Measurements from ENCODE around the gene CDC20.
A peak's percentile ranks its signal among the peaks of the same experiment; 100 is the strongest.

The CDC20 gene

DNA sequence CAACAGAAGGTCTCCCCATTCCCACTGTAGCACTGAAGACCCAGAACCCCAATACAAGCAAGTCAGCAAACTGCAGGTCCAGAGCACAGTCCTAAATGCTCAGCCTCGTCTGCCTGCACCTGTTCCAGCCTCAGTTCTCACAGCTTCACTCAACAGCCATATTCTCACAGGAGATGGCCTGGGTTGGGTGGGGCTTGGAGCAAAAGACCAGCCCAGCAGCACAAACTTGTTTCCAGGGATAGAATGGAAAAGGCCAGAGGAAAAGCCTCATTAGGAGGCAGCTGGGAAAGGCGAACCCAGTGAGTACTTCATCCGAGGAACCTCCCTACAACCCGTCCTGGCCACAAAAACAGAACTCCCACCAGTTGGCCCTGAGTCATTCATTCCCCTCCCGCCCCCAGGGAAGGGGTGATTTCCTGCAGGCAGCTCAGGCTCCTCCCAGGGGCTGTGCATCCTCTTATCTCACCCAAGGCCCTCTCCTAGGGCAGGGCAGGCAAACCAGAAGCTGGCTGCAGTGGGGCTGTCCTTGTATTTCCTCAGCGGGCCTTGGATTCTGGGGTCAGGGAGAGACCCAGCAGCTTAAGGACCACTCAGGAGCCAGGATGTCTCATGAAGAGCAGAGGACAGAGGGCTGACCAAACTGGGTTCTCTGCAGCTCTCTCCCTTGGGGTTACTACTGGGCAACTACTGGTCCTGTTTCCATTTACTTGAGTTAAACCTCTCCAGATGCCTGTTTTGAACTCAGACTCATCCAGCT is 28.6 kb upstream of the CDC20 start:
- DNase-seq, result no peak

DNA sequence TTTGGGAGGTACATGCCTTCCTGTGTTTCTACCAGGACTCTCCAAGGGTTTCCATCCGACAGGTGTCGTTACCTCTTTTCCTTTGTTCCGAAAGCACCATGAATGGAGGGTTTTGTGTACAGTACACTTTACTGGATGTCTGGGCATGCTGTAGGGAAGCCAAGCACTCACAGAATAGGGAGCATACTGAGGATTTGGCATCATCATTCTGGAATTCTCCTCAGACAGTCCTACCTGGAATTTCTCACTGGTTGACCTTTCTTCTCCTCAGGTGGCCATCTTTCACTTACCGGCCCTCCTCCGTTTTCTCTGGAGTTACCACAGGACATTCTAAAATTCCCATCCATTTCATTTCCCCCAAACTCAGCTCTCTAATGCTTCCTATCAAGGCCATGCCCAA is 27.1 kb upstream of the CDC20 start:
- no peak for DNase-seq

DNA sequence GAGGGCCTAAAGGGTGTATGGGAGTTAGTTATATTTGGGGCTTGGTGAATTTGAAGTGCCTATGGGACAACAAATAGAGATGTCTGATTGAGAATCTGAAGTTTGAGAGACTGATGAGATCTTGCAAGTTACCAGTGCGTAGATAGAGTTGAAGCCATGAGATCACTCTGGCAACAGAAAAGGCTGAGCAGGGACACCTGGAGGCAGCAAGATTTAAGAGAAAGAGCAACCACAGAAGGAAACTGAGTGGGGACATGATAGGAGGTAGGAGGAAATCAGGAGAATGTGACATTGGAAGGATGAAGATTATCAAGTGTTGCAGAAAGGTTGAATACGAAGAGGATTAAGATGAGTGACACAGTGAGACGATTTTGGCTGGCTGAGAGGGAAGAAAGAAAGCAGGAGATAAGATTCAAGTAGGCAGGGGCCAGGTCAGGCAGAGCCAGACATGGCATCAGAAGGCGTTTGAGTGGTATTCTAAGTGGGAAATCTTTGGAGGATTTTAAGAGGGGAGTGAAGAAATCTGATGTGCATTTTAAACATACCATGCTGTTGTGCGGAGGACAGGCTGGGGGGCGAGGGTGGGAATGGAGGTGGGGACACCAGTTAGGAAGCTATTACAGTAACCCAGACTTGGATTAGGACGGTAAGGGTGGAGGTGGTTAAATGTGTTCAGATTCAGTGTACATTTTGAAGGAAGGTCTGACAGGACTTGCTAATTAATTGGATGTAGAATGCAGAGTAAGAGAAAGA is 24.2 kb upstream of the CDC20 start:
- no peak for DNase-seq

DNA sequence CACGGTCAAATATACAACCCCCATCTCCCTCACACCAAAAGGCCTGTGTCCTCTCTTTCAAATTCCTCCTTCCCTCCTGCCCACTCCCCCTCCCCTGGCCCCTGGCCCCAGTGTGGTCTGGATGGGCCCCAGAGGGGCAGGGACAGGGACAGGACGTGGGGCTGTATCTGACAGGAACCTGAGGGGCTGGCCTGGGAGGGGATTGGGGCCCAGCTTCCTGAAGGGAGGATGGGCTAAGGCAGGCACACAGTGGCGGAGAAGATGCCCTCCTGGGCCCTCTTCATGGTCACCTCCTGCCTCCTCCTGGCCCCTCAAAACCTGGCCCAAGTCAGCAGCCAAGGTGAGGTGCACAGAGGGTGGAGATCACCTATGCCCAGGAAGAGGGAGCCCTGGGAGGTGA is 21.2 kb upstream of the CDC20 start, which contains the start of gene MPL:
TSS of gene MPL (plus strand) at position 231 of the 400 bp plus-strand sequence. CDS start at position 262, 31 bp downstream.
- no peak for DNase-seq

DNA sequence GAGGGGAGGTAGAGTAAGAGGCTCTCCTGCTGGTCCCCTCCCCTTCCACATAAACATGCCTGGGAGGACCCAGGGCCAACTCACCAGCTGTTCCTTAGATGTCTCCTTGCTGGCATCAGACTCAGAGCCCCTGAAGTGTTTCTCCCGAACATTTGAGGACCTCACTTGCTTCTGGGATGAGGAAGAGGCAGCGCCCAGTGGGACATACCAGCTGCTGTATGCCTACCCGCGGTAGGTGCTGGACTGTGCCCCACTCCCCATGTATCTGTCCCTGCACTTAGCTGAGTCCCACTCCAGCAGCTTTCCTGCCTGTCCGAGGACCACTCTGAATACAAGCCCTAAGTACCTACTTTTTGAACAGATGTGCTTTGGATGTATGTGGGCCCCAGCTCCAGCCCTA is 20.8 kb upstream of the CDC20 start:
- no peak for DNase-seq

DNA sequence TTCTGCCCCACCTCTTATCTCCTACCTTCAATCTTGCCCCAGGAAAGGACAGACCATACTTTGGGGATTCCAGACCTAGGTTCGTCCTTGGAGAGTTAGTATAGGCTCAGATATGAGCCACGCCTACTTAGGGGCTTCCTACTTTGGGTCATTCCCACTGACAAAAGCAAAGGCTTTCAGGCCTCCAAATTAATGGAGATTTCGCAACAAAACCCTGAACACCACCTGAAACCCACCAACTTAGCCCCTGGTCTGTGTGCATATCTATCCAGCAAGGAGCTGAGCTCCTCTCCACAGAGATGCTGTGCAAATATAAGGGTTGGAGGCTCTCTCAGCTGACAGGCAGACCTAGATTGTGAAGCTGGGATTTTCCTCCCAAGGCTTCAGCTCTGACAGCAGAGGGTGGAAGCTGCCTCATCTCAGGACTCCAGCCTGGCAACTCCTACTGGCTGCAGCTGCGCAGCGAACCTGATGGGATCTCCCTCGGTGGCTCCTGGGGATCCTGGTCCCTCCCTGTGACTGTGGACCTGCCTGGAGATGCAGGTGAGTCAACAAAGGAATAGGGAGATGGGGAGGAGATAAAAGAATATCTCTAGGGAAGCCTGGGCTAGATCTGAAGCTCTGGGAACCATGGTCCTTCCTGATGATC is 19.1 kb upstream of the CDC20 start:
- no peak for DNase-seq

DNA sequence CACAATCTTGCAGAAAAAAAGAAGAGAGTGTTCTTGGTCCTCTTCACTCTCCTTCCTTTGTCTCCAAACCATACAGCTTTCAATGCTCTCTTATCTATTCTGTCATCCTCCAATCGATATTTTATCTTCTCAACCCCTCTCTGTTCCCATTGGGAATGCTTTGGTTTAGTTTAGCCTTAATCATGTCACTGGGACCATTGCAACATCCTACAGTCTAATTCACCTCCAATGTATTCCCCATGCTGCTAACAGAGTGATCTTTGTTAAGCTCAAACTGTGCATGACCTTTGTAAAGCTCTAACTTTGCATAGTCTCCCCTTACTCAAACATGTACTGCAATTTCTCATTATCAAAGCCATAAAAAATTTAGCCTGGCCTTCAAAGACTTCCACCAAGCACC is 18.2 kb upstream of the CDC20 start:
- DNase-seq, result no peak

DNA sequence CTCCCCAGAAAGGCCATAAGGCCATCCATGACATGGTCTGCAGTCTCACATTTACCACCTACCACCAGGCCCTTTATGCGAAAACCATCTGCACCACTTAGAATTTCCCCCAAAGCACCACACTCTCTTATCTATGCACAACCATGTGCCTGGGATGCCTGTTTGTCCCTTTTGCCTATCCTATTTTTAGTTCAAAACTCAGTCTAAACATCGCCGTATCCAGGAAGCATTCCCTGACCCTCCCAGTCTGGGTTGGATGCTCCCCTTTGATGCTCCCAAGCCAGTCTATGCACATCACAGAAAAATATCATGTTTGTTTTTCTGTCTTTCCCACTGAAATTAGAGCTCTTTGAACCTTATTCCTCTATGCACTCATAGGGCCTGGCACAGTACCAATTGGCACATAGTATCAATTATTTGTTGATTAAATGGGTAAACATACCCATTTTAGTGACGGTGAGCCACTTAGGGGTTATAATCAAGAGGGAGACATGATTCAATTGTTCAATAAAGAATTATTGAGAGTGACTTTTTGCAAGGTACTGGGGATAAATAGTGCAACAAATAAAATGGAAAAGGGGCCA is 14.4 kb upstream of the CDC20 start:
- no peak for DNase-seq

DNA sequence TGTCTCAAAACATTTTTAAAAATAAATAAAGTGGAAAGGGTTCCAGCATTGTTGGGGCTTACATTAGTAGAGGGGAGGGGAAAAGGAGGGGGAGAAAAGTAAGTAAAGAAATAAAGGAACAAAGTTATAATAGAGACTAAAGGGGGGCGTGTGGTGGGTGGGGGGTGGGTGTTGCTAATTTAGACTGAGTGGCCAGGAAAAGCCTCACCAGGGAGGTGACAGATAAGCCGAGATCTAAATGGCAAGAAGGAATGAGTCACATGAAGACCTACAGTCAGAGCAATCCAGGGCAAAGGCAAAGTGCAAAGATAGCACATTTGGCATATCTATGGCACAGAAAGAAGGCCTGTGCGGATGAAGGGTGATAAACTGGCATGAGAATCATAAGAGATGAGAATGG is 13.7 kb upstream of the CDC20 start:
- no peak for DNase-seq

DNA sequence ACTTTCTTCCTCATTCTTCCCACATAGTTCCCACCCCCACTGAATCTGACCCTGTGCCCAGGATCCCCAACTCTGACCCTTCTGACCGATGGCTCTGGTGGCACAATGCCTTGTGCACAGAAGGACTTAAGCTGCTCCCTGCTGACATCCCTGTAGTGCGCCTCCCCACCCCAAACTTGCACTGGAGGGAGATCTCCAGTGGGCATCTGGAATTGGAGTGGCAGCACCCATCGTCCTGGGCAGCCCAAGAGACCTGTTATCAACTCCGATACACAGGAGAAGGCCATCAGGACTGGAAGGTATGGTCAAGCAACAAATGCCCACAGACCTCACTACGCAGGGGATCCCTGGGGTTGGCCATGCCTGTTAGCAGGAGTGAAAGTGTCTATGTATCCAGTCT is 12.1 kb upstream of the CDC20 start:
- DNase-seq, result no peak

DNA sequence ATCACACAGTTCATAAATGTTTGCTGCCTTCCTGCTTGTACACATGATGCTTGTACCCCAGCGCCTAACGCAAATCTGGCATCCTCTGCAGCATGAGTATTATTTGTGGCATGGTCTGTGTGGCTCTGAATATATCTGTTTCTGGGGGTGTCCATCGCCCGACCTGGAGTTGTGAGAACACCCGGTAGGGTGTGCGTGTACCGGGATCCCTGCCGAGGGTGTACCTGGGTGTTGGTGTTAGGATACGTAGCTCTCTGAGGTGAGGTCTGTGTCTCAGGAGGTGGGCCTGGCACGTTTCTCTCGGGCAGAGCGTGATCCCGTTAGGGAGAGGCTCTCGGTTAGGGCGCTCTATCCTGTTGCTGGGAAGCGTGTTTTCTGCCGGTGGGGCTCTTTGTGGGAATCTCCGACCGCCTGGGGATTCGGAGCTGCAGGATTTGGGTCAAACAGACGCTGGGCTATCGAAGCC is 10.4 kb upstream of the CDC20 start:
- DNase-seq, result no peak

DNA sequence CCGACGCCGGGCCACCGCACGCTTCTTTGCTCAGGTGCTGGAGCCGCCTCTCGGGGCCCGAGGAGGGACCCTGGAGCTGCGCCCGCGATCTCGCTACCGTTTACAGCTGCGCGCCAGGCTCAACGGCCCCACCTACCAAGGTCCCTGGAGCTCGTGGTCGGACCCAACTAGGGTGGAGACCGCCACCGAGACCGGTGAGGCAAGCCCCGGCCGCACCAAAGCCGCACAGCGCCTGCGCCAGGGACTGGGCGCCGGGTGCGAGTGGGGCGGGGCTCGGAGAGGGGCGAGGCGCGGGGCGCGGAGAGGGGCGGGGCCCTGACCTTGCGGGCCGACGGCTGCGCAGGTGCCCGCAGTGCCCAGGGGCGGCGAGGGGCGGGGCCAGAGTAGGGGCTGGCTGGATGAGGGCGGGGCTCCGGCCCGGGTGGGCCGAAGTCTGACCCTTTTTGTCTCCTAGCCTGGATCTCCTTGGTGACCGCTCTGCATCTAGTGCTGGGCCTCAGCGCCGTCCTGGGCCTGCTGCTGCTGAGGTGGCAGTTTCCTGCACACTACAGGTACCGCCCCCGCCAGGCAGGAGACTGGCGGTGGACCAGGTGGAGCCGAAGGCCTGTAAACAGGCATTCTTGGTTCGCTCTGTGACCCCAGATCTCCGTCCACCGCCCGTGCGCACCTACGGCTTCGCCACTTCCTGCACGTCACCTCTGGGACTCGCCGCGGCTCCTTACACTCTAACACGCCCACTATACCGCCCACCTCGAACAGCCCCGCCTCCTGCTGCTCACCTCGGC is 9.8 kb upstream of the CDC20 start:
- peak; percentile 51 for DNase-seq

DNA sequence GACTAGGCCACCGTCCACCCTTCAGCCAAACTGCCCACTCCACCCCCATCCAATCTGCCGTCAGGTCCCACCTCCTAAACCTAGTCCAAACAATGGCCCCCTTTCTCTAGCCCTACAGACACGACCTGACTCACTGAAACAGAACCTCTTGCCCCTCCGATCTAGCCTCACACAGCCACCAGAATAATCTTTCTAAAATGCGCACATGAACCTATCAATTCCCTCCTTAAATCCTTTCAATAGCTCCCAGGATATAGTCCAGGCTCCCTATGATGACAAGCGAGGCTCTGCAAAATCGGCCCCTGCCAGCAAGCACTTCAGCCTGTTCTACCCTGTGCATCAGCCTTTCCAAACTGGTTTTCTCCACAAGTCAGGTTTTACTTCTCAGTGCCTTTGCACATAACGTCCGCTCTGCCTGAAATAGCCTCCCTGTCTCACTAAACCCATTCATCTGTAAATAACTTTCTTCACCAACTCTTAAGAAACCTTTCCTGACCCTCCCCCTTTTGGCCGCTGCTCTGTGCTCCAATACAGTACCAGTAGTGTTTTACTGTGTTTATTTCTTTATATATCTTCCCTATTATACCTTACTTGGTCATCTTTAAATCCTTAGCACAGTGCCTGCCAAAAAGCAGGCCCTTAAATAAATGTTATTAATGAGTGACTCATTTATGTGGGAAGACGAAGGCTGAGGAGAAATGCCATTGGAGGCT is 9.0 kb upstream of the CDC20 start:
- no peak for DNase-seq

DNA sequence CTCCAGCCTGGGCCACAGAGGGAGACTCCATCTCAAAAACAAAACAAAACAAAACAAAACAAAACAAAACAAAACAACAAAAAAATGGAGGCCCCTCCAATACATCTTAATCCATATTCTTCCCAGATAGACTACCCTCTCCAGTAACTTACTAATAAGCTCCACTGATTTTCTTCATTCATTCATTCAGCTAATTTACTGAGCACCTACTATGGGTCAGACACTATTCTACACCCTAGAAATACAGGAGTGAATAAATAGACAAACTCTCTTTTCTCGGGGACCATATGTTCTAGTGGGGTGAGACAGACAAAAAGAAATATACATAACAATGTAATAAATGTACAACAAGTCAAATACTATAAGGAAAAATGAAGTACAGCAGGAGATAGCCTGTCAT is 7.8 kb upstream of the CDC20 start:
- no peak for DNase-seq

DNA sequence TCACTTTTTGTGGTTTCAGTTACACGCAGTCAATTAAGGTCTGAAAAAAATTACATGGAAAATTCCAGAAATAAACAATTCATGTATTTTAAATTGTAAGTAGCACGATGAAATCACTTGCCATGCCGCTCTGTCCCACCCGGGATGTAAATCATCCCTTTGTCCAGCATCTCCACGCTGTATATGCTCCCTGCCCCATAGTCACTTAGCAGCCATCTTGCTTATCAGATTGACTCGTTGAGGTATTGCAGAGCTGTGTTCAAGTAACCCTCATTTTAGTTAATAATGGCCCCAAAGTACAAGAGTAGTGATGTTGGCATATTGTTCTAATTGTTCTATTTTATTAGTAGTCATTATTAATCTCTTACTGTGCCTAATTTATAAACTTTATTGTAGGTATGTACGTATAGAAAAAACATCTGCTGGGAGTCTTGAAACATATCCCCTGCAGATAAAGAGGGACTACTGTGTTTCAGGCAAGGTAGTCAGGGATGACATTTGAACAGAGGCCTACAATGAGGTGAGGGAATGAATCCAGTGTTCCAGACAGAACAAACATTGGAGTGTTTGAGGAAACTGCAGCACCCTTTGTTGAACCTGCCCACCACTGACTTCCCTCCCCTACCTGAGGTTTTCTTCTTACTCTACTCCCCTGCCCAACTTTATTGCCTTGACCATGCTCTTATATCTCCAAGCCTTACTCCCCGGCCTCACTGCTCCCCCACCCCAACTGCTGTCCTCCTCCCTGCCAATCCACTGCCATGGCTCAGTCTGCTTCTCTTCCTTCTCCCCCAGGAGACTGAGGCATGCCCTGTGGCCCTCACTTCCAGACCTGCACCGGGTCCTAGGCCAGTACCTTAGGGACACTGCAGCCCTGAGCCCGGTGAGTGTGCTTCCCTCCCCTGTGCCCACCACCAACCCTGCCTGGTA is 7.1 kb upstream of the CDC20 start:
- DNase-seq, result no peak

DNA sequence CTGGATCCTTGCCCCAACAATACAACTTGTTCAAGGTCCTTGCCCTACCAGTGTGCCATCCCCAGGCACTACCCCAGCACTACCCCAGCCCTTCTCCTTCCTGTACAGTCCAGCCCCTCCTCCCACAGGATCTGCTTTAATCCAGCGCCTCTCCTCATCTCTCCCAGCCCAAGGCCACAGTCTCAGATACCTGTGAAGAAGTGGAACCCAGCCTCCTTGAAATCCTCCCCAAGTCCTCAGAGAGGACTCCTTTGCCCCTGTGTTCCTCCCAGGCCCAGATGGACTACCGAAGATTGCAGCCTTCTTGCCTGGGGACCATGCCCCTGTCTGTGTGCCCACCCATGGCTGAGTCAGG is 6.5 kb upstream of the CDC20 start:
- DNase-seq, result no peak

DNA sequence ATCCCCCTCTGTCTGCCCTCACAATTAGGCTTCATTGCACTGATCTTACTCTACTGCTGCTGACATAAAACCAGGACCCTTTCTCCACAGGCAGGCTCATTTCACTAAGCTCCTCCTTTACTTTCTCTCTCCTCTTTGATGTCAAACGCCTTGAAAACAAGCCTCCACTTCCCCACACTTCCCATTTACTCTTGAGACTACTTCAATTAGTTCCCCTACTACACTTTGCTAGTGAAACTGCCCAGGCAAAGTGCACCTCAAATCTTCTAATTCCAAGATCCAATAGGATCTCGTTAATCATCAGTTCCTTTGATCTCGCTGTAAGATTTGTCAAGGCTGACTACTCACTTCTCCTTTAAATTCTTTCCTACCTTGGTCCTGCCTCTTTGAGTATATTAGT is 5.9 kb upstream of the CDC20 start:
- no peak for DNase-seq

DNA sequence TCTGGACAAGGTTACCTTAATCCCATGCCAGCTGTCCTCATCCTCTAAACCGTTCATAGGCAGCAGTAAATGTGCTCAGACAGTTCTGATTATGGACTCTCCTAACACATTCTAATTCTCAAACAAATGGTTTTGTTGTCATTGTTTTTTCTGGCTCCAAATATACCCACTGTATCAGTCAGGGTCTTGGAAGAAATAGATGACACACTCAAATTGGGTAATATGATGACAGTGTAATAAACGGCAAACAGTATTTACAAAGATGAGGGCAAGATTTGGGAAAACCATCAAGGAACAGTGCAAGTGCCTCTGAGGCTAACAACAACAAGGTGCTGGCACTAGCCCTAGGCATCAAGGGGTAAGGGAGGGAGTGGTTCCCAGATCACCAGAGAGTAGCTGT is 4.3 kb upstream of the CDC20 start:
- DNase-seq, result no peak

DNA sequence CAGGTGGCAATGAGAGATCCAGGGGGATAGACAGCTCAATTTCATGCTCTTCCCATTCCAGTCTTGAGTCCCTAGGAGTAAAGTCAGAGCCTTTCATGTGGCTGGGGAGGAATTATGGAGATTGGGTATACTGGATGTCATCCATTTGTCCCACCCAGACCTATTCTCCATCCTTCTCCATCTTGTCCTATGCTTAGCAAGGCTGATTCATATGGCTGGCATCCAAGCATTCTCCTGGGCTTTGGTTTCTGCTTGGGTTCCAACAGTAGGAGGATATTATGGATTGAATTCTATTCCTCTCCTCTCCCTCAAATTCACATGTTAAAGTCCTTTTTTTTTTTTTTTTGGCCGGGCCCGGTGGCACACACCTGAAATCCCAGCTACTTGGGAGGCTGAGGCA is 3.8 kb upstream of the CDC20 start:
- no peak for DNase-seq

DNA sequence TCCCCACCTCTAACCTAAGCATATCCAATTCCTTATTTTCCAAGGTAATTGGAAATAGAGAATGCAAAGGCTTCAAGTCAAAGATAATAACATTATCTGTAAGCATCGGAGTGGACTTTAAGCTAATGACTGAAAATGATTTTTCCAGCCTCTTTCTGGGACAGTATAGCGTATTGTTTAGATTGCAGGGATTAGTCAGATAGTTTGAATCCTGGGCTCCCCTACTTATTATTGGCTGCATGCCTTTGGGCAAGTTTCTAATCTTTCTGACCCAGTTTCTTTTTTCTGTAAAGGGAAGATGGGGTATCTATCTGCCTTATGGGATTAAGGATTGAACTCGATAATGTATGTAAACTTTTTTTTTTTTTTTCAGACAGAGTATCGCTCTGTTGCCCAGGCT is 1.5 kb upstream of the CDC20 start:
- DNase-seq, result no peak
